ENCODE results near the gene SLC22A2. TPM values are rescaled to one million over a fixed set of nuclear protein-coding genes. Genes with fewer than 3 reads are reported as not detected.

The SLC22A2 gene
- total RNA-seq, 1 experiment from 2014 or later = not detected

DNA sequence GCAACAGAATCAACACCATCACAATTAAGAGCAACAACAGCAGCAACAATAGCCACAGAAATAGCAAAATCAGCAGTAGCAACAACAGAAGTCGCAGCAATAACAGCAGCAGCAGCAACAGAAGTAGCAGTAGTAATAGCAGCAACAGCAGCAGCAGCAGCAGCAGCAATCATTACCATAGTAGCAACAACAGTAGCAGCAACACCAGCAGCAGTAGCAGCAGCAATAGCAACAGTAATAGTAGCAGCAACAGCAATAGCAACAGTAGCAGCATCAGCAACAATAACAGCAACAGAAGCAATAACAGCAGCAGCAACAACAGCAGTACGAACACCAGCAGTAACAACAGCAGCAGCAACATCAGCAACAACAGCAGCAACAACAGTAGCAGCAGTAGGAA lies 39.8 kb downstream of the SLC22A2 start:
- no peak for DNase-seq (ENCODE audit: extremely low read depth, low read depth)

DNA sequence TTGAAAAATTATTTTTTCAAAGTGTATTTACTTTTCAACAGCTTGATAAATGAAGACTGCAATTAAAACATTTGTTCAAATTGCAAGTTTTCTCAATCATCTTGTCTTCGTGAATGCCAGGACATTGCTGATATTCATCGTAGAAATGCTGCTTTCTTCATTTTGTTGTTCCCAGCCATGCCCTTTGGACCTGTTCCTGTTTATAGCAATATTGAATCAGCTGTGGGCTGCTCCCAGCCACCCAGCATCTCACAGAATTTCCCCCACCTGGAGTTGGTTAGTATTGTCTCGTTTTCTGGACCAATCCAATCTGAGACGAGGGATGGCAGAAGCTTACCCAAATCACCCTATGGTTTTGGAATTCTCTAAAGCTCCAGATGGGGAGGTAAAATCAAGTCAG lies 40.8 kb downstream of the SLC22A2 start:
- no peak for DNase-seq (ENCODE audit: extremely low read depth, low read depth)

DNA sequence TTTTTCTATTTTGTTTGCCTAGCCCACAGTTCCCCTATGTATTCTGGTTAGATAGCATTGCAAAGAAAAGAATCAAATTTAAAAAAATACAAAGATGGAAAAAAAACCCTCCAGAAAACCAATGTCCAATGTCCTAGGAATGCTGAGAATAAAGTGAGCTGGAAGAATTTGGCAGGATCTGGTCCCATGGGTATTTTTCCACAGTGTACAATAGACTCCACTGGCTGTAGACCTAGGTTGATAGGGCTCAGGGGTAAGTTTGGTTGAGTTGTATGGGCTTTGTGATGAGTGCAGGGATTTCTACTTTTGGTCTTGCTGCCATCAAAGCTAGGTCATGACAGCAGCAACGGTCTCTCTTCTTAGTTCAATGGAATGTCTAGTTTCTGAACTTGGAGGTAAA lies 41.5 kb downstream of the SLC22A2 start:
- DNase-seq (ENCODE audit: extremely low read depth, low read depth) = no peak

DNA sequence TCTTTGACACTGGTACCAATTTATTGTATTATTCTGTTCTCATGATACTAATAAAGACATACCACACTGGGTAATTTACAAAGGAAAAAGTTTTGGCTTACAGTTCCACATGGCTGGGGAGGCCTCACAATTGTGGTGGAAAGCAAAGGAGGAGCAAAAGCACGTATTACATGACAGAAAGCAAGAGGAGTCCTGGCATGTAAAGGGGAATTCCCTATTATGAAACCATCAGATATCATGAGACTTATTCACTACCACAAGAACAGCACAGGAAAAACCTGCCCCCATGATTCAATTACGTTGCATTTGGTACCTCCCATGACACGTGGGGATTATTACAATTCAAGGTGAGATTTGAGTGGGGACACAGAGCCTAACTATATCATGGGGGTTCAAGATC lies 43.4 kb downstream of the SLC22A2 start:
- DNase-seq (ENCODE audit: extremely low read depth, low read depth) = no peak

DNA sequence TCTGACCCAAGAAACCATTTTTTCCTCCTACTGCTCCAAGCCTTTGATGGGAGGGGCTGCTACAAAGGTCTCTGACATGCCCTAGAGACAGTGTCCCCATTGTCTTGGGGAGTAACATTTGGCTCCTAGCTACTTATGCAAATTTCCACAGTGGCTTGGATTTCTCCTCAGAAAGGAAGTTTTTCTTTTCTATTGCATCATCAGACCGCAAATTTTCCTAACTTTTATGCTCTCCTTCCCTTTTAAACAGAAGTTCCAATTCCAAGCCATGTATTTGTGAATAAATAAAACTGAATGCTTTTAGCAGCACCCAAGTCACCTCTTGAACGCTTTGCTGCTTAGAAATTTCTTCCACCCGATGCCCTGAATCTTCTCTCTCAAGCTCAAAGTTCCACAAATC lies 51.0 kb downstream of the SLC22A2 start:
- no peak for DNase-seq (ENCODE audit: extremely low read depth, low read depth)

DNA sequence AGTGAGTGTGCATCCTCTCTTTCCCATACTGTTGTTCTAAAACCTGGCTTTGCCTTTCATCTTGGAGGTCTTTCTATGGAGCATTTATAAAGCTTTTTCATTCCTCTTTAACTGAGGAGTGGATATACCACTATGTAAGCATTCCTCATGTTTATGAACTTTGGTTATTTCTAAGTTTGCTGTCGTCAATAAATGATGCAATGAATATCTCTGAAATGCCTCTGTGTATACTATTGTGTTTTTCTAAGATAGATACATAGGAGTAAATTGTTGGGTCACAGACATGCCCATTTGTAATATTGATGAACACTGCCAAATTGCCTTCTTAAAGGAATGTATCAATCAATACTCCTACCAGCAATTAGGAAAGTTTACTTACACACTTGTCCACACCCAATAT lies 53.9 kb downstream of the SLC22A2 start:
- DNase-seq (ENCODE audit: extremely low read depth, low read depth) = no peak

DNA sequence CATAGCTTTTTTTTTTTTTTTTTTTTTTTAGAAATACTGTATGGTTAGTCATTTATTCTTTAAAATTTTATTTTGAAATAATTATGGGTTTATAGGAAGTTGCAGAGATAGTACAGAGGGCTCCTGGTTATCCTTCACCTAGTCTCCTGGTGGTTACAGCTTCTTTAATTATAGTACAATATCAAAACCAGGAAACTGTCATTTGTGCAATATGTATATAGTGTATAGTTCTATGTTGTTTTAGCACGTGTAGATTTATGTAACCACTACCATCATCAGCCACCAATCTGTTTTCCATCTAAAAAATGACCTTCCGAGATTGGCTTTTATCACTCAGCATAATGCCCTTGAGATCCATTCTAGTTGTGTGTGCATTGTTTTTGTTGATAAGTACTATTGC lies 54.7 kb downstream of the SLC22A2 start:
- no peak for DNase-seq (ENCODE audit: extremely low read depth, low read depth)

DNA sequence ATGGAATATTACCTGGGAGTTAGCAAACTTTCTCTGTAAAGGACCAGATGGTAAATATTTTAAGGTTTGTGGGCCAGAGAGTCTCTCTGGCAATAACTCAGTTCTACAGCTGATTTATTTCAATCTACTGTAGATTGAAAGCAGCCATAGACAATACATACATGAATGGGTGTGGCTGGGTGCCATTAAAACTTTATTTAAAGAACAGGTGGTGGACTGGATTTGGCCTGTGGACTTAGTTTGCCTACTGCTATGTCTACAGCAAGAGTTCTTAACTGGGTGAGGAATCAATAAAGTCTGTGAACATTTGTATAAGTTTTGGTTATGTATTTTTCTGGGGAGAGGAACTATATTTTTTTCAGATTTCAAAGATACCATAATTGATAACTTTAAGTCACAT lies 55.1 kb downstream of the SLC22A2 start:
- no peak for DNase-seq (ENCODE audit: extremely low read depth, low read depth)

DNA sequence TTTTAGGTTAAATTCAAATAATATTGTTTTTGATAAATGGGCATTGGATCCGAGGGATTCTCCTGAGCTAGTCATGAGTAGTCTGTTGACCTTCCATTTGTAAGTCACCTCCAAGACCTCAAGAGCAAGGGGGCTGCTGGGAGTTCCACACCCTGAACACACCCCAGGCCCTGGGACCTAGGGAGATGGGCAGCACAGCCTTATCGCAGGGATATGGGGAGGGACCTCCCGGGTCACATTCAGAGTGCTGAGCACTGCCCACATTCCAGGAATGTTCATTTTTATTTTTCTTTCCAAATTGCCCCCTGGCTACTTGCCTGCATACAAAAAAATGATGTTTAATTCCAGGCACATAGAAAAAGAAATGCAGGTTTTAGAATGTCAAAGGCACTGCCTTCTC lies 55.5 kb downstream of the SLC22A2 start:
- no peak for DNase-seq (ENCODE audit: extremely low read depth, low read depth)

DNA sequence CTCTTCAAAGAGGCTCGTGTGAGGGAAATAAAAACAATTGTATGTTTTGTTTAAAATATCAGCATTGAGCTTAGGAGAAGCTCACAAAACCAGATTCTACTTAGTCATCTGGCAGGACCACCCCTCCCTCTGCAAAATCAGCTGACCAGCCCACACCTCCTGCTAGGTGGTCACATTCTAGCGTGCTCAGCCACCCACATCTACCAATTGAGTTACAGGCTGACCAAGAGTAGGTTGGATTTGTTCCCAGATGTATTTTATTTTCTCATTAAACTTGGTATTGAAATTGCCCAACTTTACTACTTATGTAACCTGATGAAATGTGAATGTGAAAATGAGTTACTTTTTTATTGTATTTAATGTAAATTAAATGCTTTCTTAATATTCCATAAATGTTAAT lies 56.2 kb downstream of the SLC22A2 start:
- DNase-seq (ENCODE audit: extremely low read depth, low read depth) = no peak

DNA sequence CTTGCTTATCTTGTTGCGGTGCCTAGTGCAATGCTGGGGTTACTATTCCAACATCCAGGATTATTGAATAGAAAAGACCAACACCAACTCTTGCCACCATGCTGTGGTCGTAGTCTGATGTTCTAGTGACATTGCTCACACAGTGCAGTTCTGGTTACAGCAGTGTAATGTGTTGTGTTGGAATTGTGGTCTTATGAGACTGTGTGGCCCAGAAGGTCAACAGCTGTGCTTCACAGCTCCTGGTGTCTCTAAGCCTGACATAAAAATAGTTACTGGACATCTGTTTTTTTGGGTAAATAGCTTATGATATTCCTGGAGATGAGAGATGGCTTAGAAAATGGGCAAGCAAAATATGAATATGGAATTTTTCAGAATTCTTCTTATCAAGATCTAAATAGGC lies 57.6 kb downstream of the SLC22A2 start:
- no peak for DNase-seq (ENCODE audit: extremely low read depth, low read depth)

DNA sequence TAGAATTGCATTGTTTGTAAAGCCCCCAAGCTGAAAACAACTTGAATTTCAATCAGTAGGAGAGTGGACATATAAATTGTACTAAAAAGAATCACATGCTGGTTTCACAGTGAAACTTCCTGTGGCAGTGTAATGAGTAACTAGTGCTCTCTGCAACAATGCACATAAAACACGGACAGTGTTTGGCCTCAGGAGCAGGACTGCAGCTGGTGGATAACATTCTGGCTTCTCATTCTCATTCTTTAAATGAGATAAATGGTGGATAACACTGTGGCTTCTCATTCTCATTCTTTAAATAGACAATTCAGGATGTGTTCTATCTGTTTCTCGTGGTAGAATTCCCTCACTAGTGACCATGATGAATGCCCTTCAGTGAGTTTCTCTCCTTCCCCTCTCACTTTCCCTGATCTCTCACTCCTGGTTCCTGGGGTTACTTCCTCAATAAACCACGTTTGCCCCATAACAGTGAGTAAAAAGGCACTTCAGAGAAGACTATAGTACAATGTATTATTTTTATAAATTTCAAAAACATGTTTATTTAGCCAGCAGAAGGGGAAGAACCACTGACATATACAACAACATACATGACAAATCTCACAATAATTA lies 59.9 kb downstream of the SLC22A2 start:
- no peak for DNase-seq (ENCODE audit: extremely low read depth, low read depth)

DNA sequence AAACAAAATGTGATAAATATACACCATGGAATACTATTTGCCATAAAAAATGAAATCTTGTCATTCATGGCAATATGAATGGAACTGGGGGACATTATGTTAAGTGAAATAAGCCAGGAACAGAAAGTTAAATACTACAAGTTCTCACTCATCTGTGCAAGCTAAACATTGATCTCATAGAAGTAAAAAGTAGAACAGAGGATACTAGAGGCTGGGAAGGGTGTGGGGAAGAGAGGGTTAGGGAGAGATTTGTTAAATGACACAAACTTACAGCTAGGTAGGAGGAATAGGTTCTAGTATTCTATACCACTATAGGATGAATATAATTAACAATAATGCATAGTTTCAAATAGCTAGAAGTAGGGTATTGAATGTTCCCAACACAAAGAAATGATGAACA lies 61.0 kb downstream of the SLC22A2 start:
- no peak for DNase-seq (ENCODE audit: extremely low read depth, low read depth)

DNA sequence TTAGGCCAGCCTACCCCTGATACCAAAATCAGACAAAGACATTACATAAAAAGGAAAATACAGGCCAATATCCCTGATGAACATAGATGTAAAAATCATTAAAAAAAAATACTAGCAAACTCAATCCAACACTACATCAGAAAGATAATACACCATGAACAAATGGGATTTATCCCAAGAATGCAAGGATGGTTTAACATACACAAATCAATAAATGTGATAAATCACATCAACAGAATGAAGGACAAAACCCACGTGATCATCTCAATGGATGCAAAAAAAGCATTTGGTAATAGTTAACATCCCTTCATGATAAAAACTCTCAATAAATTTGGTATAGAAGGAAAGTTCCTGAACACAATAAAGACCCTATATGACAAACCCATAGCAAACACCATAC lies 63.8 kb downstream of the SLC22A2 start:
- no peak for DNase-seq (ENCODE audit: extremely low read depth, low read depth)

DNA sequence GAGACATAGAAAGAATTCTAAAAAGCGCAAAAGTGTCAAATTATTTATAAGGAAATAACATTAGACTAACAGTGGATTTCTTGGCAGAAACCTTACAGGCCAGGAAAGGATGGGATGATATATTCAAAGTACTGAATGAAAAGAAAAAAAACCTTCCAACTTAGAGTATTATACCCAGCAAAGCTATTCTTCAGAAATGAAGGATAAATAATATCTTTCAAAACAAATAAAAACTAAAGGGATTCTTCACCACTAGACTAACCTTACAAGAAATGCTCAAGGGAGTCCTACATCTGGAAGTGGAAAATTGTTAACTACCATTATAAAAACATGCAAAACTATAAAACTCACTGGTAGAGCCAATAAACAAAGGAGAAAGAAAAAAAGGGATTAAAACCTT lies 65.8 kb downstream of the SLC22A2 start:
- no peak for DNase-seq (ENCODE audit: extremely low read depth, low read depth)

DNA sequence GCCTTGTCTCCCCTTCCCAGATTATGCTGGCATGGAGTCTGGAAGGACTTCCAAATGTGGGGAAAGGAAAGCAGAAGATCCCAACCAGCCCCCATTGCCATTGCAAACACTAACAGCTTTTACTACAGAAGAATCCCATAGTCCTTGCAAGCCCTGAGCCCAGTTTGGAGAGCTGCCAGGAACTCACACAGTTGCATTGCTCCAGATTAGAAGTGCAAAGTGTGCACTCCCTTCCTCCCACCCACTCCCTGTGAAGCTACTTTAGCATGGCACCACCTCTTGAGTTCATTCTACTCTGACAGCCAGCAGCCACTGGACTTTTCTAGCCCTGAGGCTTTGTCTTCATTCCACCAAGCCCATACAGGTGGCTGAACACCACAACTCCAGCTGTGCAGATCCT lies 67.6 kb downstream of the SLC22A2 start:
- DNase-seq (ENCODE audit: extremely low read depth, low read depth) = no peak

DNA sequence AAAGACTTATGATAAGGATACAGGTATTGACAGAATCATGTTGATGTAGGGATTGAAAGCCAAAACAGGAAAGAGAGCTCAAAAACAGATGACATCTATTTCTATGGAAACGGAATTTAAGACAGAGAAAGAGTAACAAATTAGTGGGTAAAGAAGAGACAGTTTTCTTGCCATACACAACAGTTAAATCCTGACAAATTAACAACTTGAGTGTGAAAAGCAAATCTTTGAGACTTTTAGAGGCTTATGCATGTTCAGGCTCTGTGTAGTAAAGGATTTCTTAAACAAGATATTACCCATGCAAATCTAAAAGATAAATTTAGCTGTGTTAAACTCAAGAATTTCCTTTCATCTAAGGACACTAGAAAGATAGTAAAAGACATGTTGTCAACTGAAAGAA lies 68.5 kb downstream of the SLC22A2 start:
- DNase-seq (ENCODE audit: extremely low read depth, low read depth) = no peak

DNA sequence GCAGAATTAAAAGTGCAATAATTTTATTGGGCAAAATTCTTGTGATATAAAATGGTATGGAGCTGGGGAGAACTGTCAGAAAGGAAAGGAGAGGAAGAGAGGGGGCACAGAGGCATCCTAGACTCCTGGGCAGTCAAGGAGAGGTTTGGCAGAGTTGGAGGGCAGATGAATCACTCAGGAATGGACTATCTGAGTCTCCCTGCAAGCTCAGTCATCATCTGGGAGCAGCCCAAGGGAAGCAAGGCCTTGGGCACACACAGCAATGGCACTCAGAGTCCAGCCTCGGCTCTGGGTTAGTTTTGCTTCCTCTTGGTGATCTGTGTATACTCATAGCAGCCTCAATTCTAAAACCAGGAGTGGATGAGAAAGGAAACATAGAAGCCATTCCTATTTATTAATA lies 69.8 kb downstream of the SLC22A2 start:
- no peak for DNase-seq (ENCODE audit: extremely low read depth, low read depth)

DNA sequence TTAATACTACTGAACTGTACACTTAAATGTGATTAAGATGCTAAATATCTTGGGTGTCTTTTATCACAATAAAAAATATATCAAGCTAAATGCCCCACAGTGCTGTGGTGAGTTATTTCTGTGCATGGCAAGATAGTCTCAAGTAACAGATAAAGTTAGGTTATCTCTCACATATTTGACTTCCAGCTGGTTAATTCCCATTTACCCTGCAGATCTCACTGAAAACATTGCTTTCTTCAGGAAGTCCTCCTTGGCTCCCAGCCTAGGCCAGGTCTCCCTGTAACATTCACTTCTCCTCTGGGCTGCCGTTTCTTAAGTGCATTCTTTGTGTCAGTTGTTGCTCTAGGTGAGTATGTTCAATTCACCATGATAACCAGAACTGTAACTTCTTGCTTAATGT lies 77.9 kb downstream of the SLC22A2 start:
- no peak for DNase-seq (ENCODE audit: extremely low read depth, low read depth)

DNA sequence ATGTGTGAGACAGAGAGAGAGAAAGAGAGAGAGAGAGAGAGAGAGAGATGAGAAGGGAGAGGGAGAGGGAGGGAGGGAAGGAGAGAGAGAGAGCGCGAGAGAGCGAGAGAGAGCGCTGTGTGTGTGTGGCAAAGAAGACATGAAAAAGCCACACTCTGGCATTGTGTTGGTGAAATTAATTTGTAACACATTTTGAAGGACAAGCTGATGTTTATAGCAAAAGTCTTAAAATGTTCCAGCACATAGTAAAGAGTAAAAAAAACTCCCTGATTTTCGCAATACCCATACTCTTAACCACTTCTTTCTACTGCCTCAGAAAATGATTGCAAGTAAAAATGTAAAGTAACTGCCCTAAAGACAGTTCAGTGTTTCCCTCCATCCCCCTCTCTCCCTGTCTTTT lies 80.3 kb downstream of the SLC22A2 start:
- no peak for DNase-seq (ENCODE audit: extremely low read depth, low read depth)

DNA sequence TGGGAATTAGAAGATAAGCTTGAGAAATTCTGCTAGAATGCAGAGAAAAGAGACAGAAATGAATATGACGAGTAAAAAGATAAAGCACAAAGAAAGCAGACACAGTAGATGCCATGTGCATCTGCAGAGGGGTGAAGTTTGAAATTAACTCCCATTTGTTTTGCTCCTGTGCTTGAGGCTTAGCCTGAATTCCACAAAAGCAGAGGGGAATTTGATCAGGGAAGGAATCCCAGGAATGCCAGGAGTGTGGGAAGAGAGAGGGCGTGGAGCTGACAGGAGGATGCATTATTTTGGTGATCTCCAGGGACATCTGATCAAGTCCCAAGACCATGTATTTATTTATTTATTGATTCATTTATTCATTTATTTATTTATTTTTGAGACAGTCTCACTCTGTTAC lies 81.4 kb downstream of the SLC22A2 start:
- no peak for DNase-seq (ENCODE audit: extremely low read depth, low read depth)

DNA sequence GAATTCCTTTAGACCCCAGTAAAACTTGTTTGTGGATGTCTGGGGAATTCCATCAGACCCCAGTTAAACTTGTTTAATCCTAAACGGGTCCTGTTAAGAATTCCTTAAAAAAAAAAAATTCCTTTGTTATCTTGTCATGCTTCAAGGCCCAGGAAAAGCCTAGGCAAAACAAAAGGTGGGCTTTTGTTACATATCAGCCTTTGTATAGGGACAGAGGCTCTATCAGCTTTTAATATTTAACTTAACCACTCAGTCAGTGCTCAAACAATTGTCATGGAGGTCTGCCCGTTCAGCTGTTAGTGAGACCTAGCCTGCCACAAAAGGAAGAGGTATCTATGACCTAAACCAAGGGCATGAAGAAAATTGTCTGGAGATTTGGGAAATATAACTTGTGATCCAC lies 83.9 kb downstream of the SLC22A2 start:
- no peak for DNase-seq (ENCODE audit: extremely low read depth, low read depth)

DNA sequence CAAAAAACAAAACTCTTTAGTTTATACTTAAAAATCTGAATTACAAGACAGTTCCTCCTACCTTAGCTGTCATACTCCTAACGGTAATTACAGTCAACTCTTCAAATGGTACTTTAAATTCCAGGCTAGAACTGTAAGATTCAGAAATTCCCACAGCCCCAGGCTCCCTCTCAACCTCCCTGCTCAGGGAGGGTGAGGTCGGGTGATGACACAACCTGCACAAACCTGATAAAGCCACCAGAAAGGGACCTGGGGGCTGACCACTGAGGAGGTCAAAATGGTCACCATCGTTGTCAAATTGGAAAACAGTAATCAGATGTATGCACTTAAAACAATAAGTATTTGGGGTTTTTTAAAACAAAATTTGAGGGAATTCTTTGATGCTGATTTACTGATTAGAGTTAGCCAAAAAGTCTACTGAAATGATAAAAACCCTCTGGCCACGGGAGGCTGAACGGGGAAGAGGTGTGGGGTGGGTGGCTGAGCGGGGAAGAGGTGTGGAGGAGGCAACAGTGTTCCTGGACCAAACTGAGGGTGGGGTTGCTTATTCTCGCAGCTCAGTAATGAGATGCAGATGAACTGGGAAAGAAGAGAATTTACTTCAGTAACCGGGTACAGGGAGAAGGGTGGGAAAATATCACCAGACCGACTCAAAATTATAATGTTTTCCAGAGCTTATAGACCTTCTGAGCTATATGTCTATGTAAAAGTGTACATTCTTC lies 84.7 kb downstream of the SLC22A2 start:
- DNase-seq (ENCODE audit: extremely low read depth, low read depth) = no peak
